ENCODE results near the gene KIR3DL3. TPM values are rescaled to one million over a fixed set of nuclear protein-coding genes. Genes with fewer than 3 reads are reported as not detected.
"Not testable (repeated sequence)": the region's sequence is repeated elsewhere in the genome, so short reads cannot be mapped to it uniquely, and the experiment has no call there.

The KIR3DL3 gene
- polyA plus RNA-seq, 3 donors, result not detected

- no peaks in the 10 kb centered on the region for H4K20me1 ChIP-seq (ENCODE audit: insufficient read depth, low read length)
- H3K36me3 ChIP-seq (replicated peaks in 1 of 2; ENCODE audit: control insufficient read depth in 1 of 2, insufficient read depth in 2 of 2, low read length in 2 of 2), result no peaks in the 10 kb centered on the region
- intact Hi-C loops (cut with micrococcal nuclease), result loop anchor here in 1 of 2 donors (2.0 kb wide), 1 partner anchor 110 kb away; no protein-coding TSS in a partner anchor
- H3K36me3 Mint-ChIP-seq, result peaks cover 0 to 2% of the 10 kb centered on the region in 2 donors
- H3K27me3 ChIP-seq (ENCODE audit: control insufficient read depth in 2 of 2, insufficient read depth in 2 of 2, low read length in 2 of 2), result no peaks in the 10 kb centered on the region
- 95% methylated on average over 1 of the region's 1 CpG for WGBS (ENCODE audit: insufficient coverage)
- H3K27ac ChIP-seq (ENCODE audit: low read depth in 1 of 2, low read length in 2 of 2), result no peak overlapping the region
- H3K9me3 Mint-ChIP-seq, result peaks cover 3 to 20% (median 12%) of the 10 kb centered on the region in 7 donors
- TF ChIP-seq, protein P1, sequence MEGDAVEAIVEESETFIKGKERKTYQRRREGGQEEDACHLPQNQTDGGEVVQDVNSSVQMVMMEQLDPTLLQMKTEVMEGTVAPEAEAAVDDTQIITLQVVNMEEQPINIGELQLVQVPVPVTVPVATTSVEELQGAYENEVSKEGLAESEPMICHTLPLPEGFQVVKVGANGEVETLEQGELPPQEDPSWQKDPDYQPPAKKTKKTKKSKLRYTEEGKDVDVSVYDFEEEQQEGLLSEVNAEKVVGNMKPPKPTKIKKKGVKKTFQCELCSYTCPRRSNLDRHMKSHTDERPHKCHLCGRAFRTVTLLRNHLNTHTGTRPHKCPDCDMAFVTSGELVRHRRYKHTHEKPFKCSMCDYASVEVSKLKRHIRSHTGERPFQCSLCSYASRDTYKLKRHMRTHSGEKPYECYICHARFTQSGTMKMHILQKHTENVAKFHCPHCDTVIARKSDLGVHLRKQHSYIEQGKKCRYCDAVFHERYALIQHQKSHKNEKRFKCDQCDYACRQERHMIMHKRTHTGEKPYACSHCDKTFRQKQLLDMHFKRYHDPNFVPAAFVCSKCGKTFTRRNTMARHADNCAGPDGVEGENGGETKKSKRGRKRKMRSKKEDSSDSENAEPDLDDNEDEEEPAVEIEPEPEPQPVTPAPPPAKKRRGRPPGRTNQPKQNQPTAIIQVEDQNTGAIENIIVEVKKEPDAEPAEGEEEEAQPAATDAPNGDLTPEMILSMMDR (IDR thresholded peaks at IDR 0.05), result no peak
- DNase-seq, result no peak
- no peaks in the 10 kb centered on the region for H3K79me2 ChIP-seq (ENCODE audit: insufficient read depth, low read length)
- no peak overlapping the region for H3K4me3 ChIP-seq (replicated peaks in 1 of 3; ENCODE audit: low read depth in 2 of 3, low read length in 3 of 3)
- no peak overlapping the region for H3K9ac ChIP-seq (ENCODE audit: insufficient read depth, low read length, poor library complexity, severe bottlenecking)
- peaks cover 5 to 16% (median 8%) of the 10 kb centered on the region in 3 donors for H3K27me3 Mint-ChIP-seq (ENCODE audit: low read depth in 3 of 3)
- peaks cover 19% of the 10 kb centered on the region for H3K4me1 Mint-ChIP-seq
- no peak overlapping the region for H3K4me2 ChIP-seq (replicated peaks; ENCODE audit: extremely low read depth, low read length, poor library complexity, severe bottlenecking)
- no peak overlapping the region for H2AFZ ChIP-seq (ENCODE audit: insufficient read depth, low read depth, low read length, poor library complexity, severe bottlenecking)
- H3K27ac Mint-ChIP-seq, result no peak overlapping the region
- H3K4me3 Mint-ChIP-seq, result no peak overlapping the region
- H3K9me3 ChIP-seq (replicated peaks in 1 of 2; ENCODE audit: control insufficient read depth in 1 of 2, insufficient read depth in 1 of 2, low read length in 2 of 2), result peaks cover 2 to 3% of the 10 kb centered on the region in 2 donors
- H3K4me1 ChIP-seq (ENCODE audit: control insufficient read depth in 1 of 2, insufficient read depth in 2 of 2, low read length in 2 of 2), result peaks cover 10 to 13% of the 10 kb centered on the region in 2 donors
Observed at GRCh38 chr19:54738715-54739114, 14.5 kb downstream of the KIR3DL3 start.

GRCh38 chr19:54739587-54740497, 15.6 kb downstream of the KIR3DL3 start:
- H3K4me1 ChIP-seq (ENCODE audit: control insufficient read depth in 1 of 2, insufficient read depth in 2 of 2, low read length in 2 of 2), result peaks cover 10 to 13% of the 10 kb centered on the region in 2 donors
- TF ChIP-seq, protein P1 (IDR thresholded peaks at IDR 0.05), result no peak
- H3K4me3 ChIP-seq (replicated peaks in 1 of 3; ENCODE audit: low read depth in 2 of 3, low read length in 3 of 3), result no peak overlapping the region
- H3K27ac ChIP-seq (ENCODE audit: low read depth in 1 of 2, low read length in 2 of 2), result no peak overlapping the region
- Mint-ChIP-seq H3K4me3 (no peak overlapping the region), H3K36me3 (peaks cover 0 to 2% of the 10 kb centered on the region in 2 donors), H3K9me3 (peaks cover 0 to 9% (median 2%) of the 10 kb centered on the region in 7 donors), H3K27ac (peak overlapping the region in 1 of 7 donors; percentile 52), H3K4me1 (peaks cover 19% of the 10 kb centered on the region), H3K27me3 (ENCODE audit: low read depth in 3 of 3) (peaks cover 5 to 9% (median 7%) of the 10 kb centered on the region in 3 donors)
- intact Hi-C loops (cut with micrococcal nuclease), result loop anchor here in 1 of 2 donors (2.0 kb wide), 1 partner anchor 109 kb away; no protein-coding TSS in a partner anchor
- no peaks in the 10 kb centered on the region for H4K20me1 ChIP-seq (ENCODE audit: insufficient read depth, low read length)
- DNase-seq, result no peak
- H3K4me2 ChIP-seq (replicated peaks; ENCODE audit: extremely low read depth, low read length, poor library complexity, severe bottlenecking), result no peak overlapping the region
- no peaks in the 10 kb centered on the region for H3K9me3 ChIP-seq (replicated peaks in 1 of 2; ENCODE audit: control insufficient read depth in 1 of 2, insufficient read depth in 1 of 2, low read length in 2 of 2)
- H3K9ac ChIP-seq (ENCODE audit: insufficient read depth, low read length, poor library complexity, severe bottlenecking), result no peak overlapping the region
- H3K27me3 ChIP-seq (ENCODE audit: control insufficient read depth in 2 of 2, insufficient read depth in 2 of 2, low read length in 2 of 2), result no peaks in the 10 kb centered on the region
- no peaks in the 10 kb centered on the region for H3K36me3 ChIP-seq (replicated peaks in 1 of 2; ENCODE audit: control insufficient read depth in 1 of 2, insufficient read depth in 2 of 2, low read length in 2 of 2)
- no peak overlapping the region for H2AFZ ChIP-seq (ENCODE audit: insufficient read depth, low read depth, low read length, poor library complexity, severe bottlenecking)
- 80% methylated on average over 3 of the region's 13 CpGs for WGBS (ENCODE audit: insufficient coverage)
- no peaks in the 10 kb centered on the region for H3K79me2 ChIP-seq (ENCODE audit: insufficient read depth, low read length)

DNA sequence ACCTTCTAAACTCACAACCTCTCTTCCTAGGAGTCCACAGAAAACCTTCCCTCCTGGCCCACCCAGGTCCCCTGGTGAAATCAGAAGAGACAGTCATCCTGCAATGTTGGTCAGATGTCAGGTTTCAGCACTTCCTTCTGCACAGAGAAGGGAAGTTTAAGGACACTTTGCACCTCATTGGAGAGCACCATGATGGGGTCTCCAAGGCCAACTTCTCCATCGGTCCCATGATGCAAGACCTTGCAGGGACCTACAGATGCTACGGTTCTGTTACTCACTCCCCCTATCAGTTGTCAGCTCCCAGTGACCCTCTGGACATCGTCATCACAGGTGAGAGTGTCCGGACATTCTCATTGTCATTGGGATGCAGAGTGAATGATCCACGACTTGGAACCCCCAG, 17.7 kb downstream of the KIR3DL3 start:
- Mint-ChIP-seq H3K4me1 (peaks cover 21% of the 10 kb centered on the region), H3K27ac (peak overlapping the region in 4 of 7 donors; percentile 53 to 87 (median 74))
- H3K27me3 Mint-ChIP-seq (ENCODE audit: low read depth in 3 of 3); H3K9ac ChIP-seq (ENCODE audit: insufficient read depth, low read length, poor library complexity, severe bottlenecking); H3K9me3 Mint-ChIP-seq; H3K27ac ChIP-seq (ENCODE audit: low read depth in 1 of 2, low read length in 2 of 2); H3K79me2 ChIP-seq (ENCODE audit: insufficient read depth, low read length); H3K9me3 ChIP-seq (replicated peaks in 1 of 2; ENCODE audit: control insufficient read depth in 1 of 2, insufficient read depth in 1 of 2, low read length in 2 of 2); H3K4me2 ChIP-seq (replicated peaks; ENCODE audit: extremely low read depth, low read length, poor library complexity, severe bottlenecking); H4K20me1 ChIP-seq (ENCODE audit: insufficient read depth, low read length); H3K36me3 Mint-ChIP-seq; H2AFZ ChIP-seq (ENCODE audit: insufficient read depth, low read depth, low read length, poor library complexity, severe bottlenecking); intact Hi-C loops (cut with micrococcal nuclease); H3K4me3 Mint-ChIP-seq; H3K27me3 ChIP-seq (ENCODE audit: control insufficient read depth in 2 of 2, insufficient read depth in 2 of 2, low read length in 2 of 2); H3K4me3 ChIP-seq (replicated peaks in 1 of 3; ENCODE audit: low read depth in 2 of 3, low read length in 3 of 3); H3K36me3 ChIP-seq (replicated peaks in 1 of 2; ENCODE audit: control insufficient read depth in 1 of 2, insufficient read depth in 2 of 2, low read length in 2 of 2): not testable (repeated sequence)
- peak; percentile 65 to 81 (median 79) for DNase-seq
- WGBS (ENCODE audit: insufficient coverage), result 94% methylated on average over 2 of the region's 5 CpGs
- H3K4me1 ChIP-seq (ENCODE audit: control insufficient read depth in 1 of 2, insufficient read depth in 2 of 2, low read length in 2 of 2), result peaks cover 10 to 14% of the 10 kb centered on the region in 2 donors
